Mesenchymal stem cell (in vitro differentiated cells and primary cell): ENCODE data around the gene PKP3.

Experiments used
- DNase-seq: peaks from one replicate; pipeline ENCODE4 v3.0.0-alpha.2; 2013
- H2AFZ ChIP-seq: one replicate; pipeline ENCODE4 v1.6.1; 2013; ENCODE audit warnings: low read depth, mild to moderate bottlenecking, control low read depth, inconsistent platforms, low read length, moderate library complexity
- H2AK5ac ChIP-seq: 2 replicates; pipeline ENCODE4 v1.6.1; 2013; ENCODE audit warnings: low read length, moderate library complexity, mild to moderate bottlenecking, inconsistent platforms; ENCODE audit not compliant: severe bottlenecking
- H2BK120ac ChIP-seq: one replicate; pipeline ENCODE4 v1.6.1; 2013; ENCODE audit warnings: low read depth, mild to moderate bottlenecking, inconsistent platforms, low read length, moderate library complexity
- H2BK12ac ChIP-seq, 2 experiments: one replicate each; pipeline ENCODE4 v1.6.1; 2013; ENCODE audit warnings: inconsistent platforms in 2 of 2, low read length in 2 of 2, mild to moderate bottlenecking in 2 of 2, moderate library complexity in 2 of 2, control low read depth in 1 of 2
- H2BK15ac ChIP-seq: one replicate; pipeline ENCODE4 v1.6.1; 2013; ENCODE audit warnings: mild to moderate bottlenecking, low read depth, inconsistent platforms; ENCODE audit not compliant: poor library complexity, severe bottlenecking
- H2BK5ac ChIP-seq: 2 replicates; pipeline ENCODE4 v1.6.1; 2013; ENCODE audit warnings: low read depth, mild to moderate bottlenecking, low read length, control low read depth, inconsistent platforms; ENCODE audit not compliant: poor library complexity, severe bottlenecking
- H3K14ac ChIP-seq, 2 experiments: one replicate each; pipeline ENCODE4 v1.6.1; 2013; ENCODE audit warnings: inconsistent platforms in 2 of 2, low read length in 2 of 2, control low read depth in 1 of 2, mild to moderate bottlenecking in 1 of 2, moderate library complexity in 1 of 2
- H3K18ac ChIP-seq, 2 experiments: one replicate each; pipeline ENCODE4 v1.6.1; 2013; ENCODE audit warnings: inconsistent platforms in 2 of 2, low read length in 2 of 2, control low read depth in 1 of 2, low read depth in 1 of 2, mild to moderate bottlenecking in 1 of 2
- H3K23ac ChIP-seq, 2 experiments: one replicate each; pipeline ENCODE4 v1.6.1; 2013; ENCODE audit warnings: inconsistent platforms in 2 of 2, low read length in 2 of 2, mild to moderate bottlenecking in 2 of 2, moderate library complexity in 2 of 2, control low read depth in 1 of 2
- H3K27ac ChIP-seq: 2 replicates; pipeline ENCODE4 v1.5.1; 2013; ENCODE audit warnings: mild to moderate bottlenecking, moderate library complexity, low read length, control low read depth, inconsistent platforms; ENCODE audit not compliant: poor library complexity, severe bottlenecking
- H3K27me3 ChIP-seq, 2 experiments: 2 replicates each; pipeline versions ENCODE4 v1.6.1 to v1.7.0; 2013; ENCODE audit warnings: low read length in 2 of 2, mild to moderate bottlenecking in 2 of 2, moderate library complexity in 2 of 2, control low read depth in 1 of 2, inconsistent platforms in 1 of 2; ENCODE audit not compliant: control insufficient read depth in 1 of 2, insufficient read depth in 1 of 2
- H3K36me3 ChIP-seq, 2 experiments: 2 replicates each; pipeline versions ENCODE4 v1.6.1 to v1.7.0; 2013; ENCODE audit warnings: low read length in 2 of 2, control low read depth in 1 of 2, inconsistent platforms in 1 of 2, low read depth in 1 of 2, mild to moderate bottlenecking in 1 of 2; ENCODE audit not compliant: insufficient read depth in 2 of 2, control insufficient read depth in 1 of 2
- H3K4ac ChIP-seq, 2 experiments: one replicate each; pipeline ENCODE4 v1.6.1; 2013; ENCODE audit warnings: inconsistent platforms in 2 of 2, low read length in 2 of 2, mild to moderate bottlenecking in 2 of 2, moderate library complexity in 2 of 2, control low read depth in 1 of 2, low read depth in 1 of 2
- H3K4me1 ChIP-seq: 2 replicates; pipeline ENCODE4 v1.6.1; 2013; ENCODE audit warnings: low read depth, low read length, control low read depth; ENCODE audit not compliant: control insufficient read depth, insufficient read depth
- H3K4me2 ChIP-seq: 2 replicates; pipeline ENCODE4 v1.6.1; 2013; ENCODE audit warnings: low read length, mild to moderate bottlenecking, inconsistent platforms; ENCODE audit not compliant: poor library complexity, severe bottlenecking
- H3K4me3 ChIP-seq, 2 experiments: 2 replicates each; pipeline versions ENCODE4 v1.5.1 to v1.7.0; 2013; ENCODE audit warnings: low read length in 2 of 2, mild to moderate bottlenecking in 2 of 2, control low read depth in 1 of 2, low read depth in 1 of 2; ENCODE audit not compliant: insufficient read depth in 1 of 2
- H3K79me1 ChIP-seq: replicated peaks from 2 replicates; pipeline ENCODE4 v1.6.1; 2013; ENCODE audit warnings: mild to moderate bottlenecking, control low read depth, low read length, inconsistent platforms; ENCODE audit not compliant: poor library complexity, severe bottlenecking
- H3K9ac ChIP-seq: 2 replicates; pipeline ENCODE4 v1.7.0; 2013; ENCODE audit warnings: mild to moderate bottlenecking, low read length, moderate library complexity
- H3K9me3 ChIP-seq: 2 replicates; pipeline ENCODE4 v1.7.0; 2013; ENCODE audit warnings: mild to moderate bottlenecking, low read length; ENCODE audit not compliant: control insufficient read depth
- H4K8ac ChIP-seq: one replicate; pipeline ENCODE4 v1.6.1; 2013; ENCODE audit warnings: inconsistent platforms, mild to moderate bottlenecking, low read length, moderate library complexity
- H4K91ac ChIP-seq: one replicate; pipeline ENCODE4 v1.6.1; 2013; ENCODE audit warnings: mild to moderate bottlenecking, low read length, inconsistent platforms
- WGBS: methylation state at CpG from one replicate; pipeline ENCODE4 v1.1.7; 2013; ENCODE audit warnings: mixed read lengths; 5-methylcytosine and 5-hydroxymethylcytosine counted together

Gene PKP3

GRCh38 chr11:377174-377865 lies 16.7 kb upstream of the PKP3 start:
- no peak overlapping the region for H3K23ac ChIP-seq
- H3K9ac ChIP-seq, result no peak overlapping the region
- peaks cover 2% of the 10 kb centered on the region for H3K79me1 ChIP-seq
- no peak overlapping the region for H3K4me2 ChIP-seq
- H3K27me3 ChIP-seq, result peaks cover 0 to 35% of the 10 kb centered on the region in 2 experiments
- H3K27ac ChIP-seq, result no peak overlapping the region
- no peak overlapping the region for H2AFZ ChIP-seq
- no peak overlapping the region for H2AK5ac ChIP-seq
- no peak overlapping the region for H3K14ac ChIP-seq
- no peak overlapping the region for H4K8ac ChIP-seq
- no peaks in the 10 kb centered on the region for H3K9me3 ChIP-seq
- no peak overlapping the region for H4K91ac ChIP-seq
- H3K4ac ChIP-seq, result no peak overlapping the region
- DNase-seq, result no peak
- H2BK120ac ChIP-seq, result no peak overlapping the region
- peaks cover 0 to 90% of the 10 kb centered on the region in 2 experiments for H3K36me3 ChIP-seq
- no peak overlapping the region for H2BK15ac ChIP-seq
- H3K4me1 ChIP-seq, result peaks cover 3% of the 10 kb centered on the region
- WGBS, result 94% methylated on average over 44 of the region's 44 CpGs
- H3K18ac ChIP-seq, result no peak overlapping the region
- H2BK12ac ChIP-seq, result no peak overlapping the region
- no peak overlapping the region for H2BK5ac ChIP-seq
- H3K4me3 ChIP-seq, result no peak overlapping the region

- Histone ChIP-seq H3K18ac (no peak overlapping the region), H3K4me3 (no peak overlapping the region), H3K9ac (no peak overlapping the region), H3K14ac (no peak overlapping the region), H3K27me3 (peaks cover 0 to 41% of the 10 kb centered on the region in 2 experiments), H3K36me3 (peaks cover 0 to 86% of the 10 kb centered on the region in 2 experiments), H3K4ac (peak overlapping the region in 1 of 2 experiments; percentile 24), H3K4me2 (no peak overlapping the region), H3K4me1 (peaks cover 3% of the 10 kb centered on the region), H4K8ac (no peak overlapping the region), H3K23ac (no peak overlapping the region), H2BK12ac (no peak overlapping the region), H3K27ac (no peak overlapping the region), H2AK5ac (no peak overlapping the region), H3K79me1 (peaks cover 2% of the 10 kb centered on the region), H4K91ac (peak overlapping the region; percentile 28), H2BK120ac (no peak overlapping the region), H2AFZ (no peak overlapping the region), H3K9me3 (no peaks in the 10 kb centered on the region), H2BK5ac (no peak overlapping the region), H2BK15ac (no peak overlapping the region)
- DNase-seq, result no peak
- 87% methylated on average over 11 of the region's 11 CpGs for WGBS
Measured at GRCh38 chr11:377883-378500, 16.0 kb upstream of the PKP3 start.

- no peak overlapping the region for H2BK120ac ChIP-seq
- no peak overlapping the region for H2AFZ ChIP-seq
- no peak overlapping the region for H2BK15ac ChIP-seq
- H3K18ac ChIP-seq, result no peak overlapping the region
- no peak overlapping the region for H3K9ac ChIP-seq
- no peak overlapping the region for H3K4ac ChIP-seq
- peaks cover 2% of the 10 kb centered on the region for H3K79me1 ChIP-seq
- no peak overlapping the region for H4K8ac ChIP-seq
- no peak for DNase-seq
- no peak overlapping the region for H3K23ac ChIP-seq
- H2BK5ac ChIP-seq, result no peak overlapping the region
- H3K27me3 ChIP-seq, result peaks cover 0 to 45% of the 10 kb centered on the region in 2 experiments
- H3K4me1 ChIP-seq, result peaks cover 3% of the 10 kb centered on the region
- H3K27ac ChIP-seq, result no peak overlapping the region
- no peak overlapping the region for H3K14ac ChIP-seq
- H3K36me3 ChIP-seq, result peaks cover 0 to 76% of the 10 kb centered on the region in 2 experiments
- no peak overlapping the region for H3K4me3 ChIP-seq
- peak overlapping the region; percentile 12 for H4K91ac ChIP-seq
- 98% methylated on average over 87 of the region's 87 CpGs for WGBS
- no peaks in the 10 kb centered on the region for H3K9me3 ChIP-seq
- no peak overlapping the region for H3K4me2 ChIP-seq
- no peak overlapping the region for H2AK5ac ChIP-seq
- H2BK12ac ChIP-seq, result no peak overlapping the region
Measured at GRCh38 chr11:379205-380094, 14.6 kb upstream of the PKP3 start.

- Histone ChIP-seq H3K9me3 (no peaks in the 10 kb centered on the region), H3K23ac (no peak overlapping the region), H3K27ac (no peak overlapping the region), H3K27me3 (peaks cover 0 to 45% of the 10 kb centered on the region in 2 experiments), H3K4me1 (peaks cover 3% of the 10 kb centered on the region), H3K79me1 (peaks cover 2% of the 10 kb centered on the region), H2AK5ac (no peak overlapping the region), H3K9ac (no peak overlapping the region), H2BK5ac (no peak overlapping the region), H3K14ac (no peak overlapping the region), H3K4me3 (no peak overlapping the region), H3K18ac (no peak overlapping the region), H3K4ac (no peak overlapping the region), H3K4me2 (no peak overlapping the region), H4K91ac (no peak overlapping the region), H3K36me3 (peaks cover 0 to 75% of the 10 kb centered on the region in 2 experiments), H2BK12ac (no peak overlapping the region), H2BK120ac (no peak overlapping the region), H4K8ac (no peak overlapping the region), H2BK15ac (no peak overlapping the region), H2AFZ (no peak overlapping the region)
- 98% methylated on average over 21 of the region's 35 CpGs for WGBS
- no peak for DNase-seq
Measured at GRCh38 chr11:380095-380480, 13.9 kb upstream of the PKP3 start.
